Caco-2 (cell line): ENCODE results near the gene WWOX. TPM values are rescaled to one million over a fixed set of nuclear protein-coding genes. Genes with fewer than 3 reads are reported as not detected.
A peak's percentile ranks its signal among the peaks of the same experiment; 100 is the strongest.

Source experiments
- BruUV-seq: library from RNA; stranded (reverse); fragments of 400-500 nt; replicated peaks from 2 replicates; lab custom pipeline; 2021; lab: Mats Ljungman, UMichigan
- CTCF ChIA-PET: fragments of 300-600 bp; sonication (Branson Sonifier 250); formaldehyde crosslinking; loops from one replicate; lab custom pipeline; 2022; ENCODE audit warnings: antibody characterized with exemption; lab: Charles Lee
- POLR2A ChIA-PET: fragments of 300-600 bp; sonication (Branson Sonifier 250); formaldehyde crosslinking; loops from one replicate; lab custom pipeline; 2022; ENCODE audit warnings: antibody characterized with exemption; lab: Charles Lee
- DNase-seq, 2 experiments: peaks; one replicate each; pipeline versions ENCODE4 v3.0.0 to v3.0.0-alpha.2; 2020 to 2022
- H3K27me3 ChIP-seq: replicated peaks from 2 replicates; pipeline ENCODE4 v1.6.0; 2011; ENCODE audit warnings: low read length; ENCODE audit not compliant: control insufficient read depth, insufficient read depth
- H3K36me3 ChIP-seq: 2 replicates; pipeline ENCODE4 v1.5.1; 2011; ENCODE audit warnings: low read length; ENCODE audit not compliant: control insufficient read depth, insufficient read depth
- H3K4me1 ChIP-seq: fragments of 250-450 bp; sonication (Bioruptor Pico); 2 replicates; pipeline ENCODE4 v1.5.1; 2020; ENCODE audit warnings: mild to moderate bottlenecking
- H3K4me3 ChIP-seq: 2 replicates; pipeline ENCODE4 v1.5.1; 2011; ENCODE audit warnings: low read depth, mild to moderate bottlenecking, control low read depth, low read length
- H3K9me3 ChIP-seq: fragments of 250-450 bp; sonication (Bioruptor Pico); 2 replicates; pipeline ENCODE4 v1.5.1; 2020; ENCODE audit warnings: mild to moderate bottlenecking, moderate library complexity
- H3K27ac Mint-ChIP-seq: one replicate; pipeline ENCODE4 v1.8.0; 2022; ENCODE audit warnings: mixed read lengths; ENCODE audit not compliant: unreplicated experiment
- H3K27me3 Mint-ChIP-seq: one replicate; pipeline ENCODE4 v1.8.0; 2022; ENCODE audit warnings: mixed read lengths; ENCODE audit not compliant: insufficient read depth, unreplicated experiment
- H3K36me3 Mint-ChIP-seq: one replicate; pipeline ENCODE4 v1.8.0; 2022; ENCODE audit warnings: mild to moderate bottlenecking, mixed read lengths; ENCODE audit not compliant: insufficient read depth, unreplicated experiment
- H3K4me1 Mint-ChIP-seq: one replicate; pipeline ENCODE4 v1.8.0; 2022; ENCODE audit warnings: low read depth, mixed read lengths; ENCODE audit not compliant: unreplicated experiment
- H3K4me3 Mint-ChIP-seq: one replicate; pipeline ENCODE4 v1.8.0; 2022; ENCODE audit warnings: mild to moderate bottlenecking, moderate library complexity, mixed read lengths; ENCODE audit not compliant: unreplicated experiment
- H3K9me3 Mint-ChIP-seq: one replicate; pipeline ENCODE4 v1.8.0; 2022; ENCODE audit warnings: mixed read lengths; ENCODE audit not compliant: unreplicated experiment
- CTCF ChIP-seq, 2 experiments: fragments of 200-600 bp in 1 of 2; IDR thresholded peaks; 1 replicate in 1 of 2; 2 replicates in 1 of 2; pipeline versions ENCODE4 v1.5.1 to v1.8.0; 2011 to 2022; ENCODE audit warnings: antibody characterized with exemption in 1 of 2, control low read depth in 1 of 2, inconsistent platforms in 1 of 2, low read depth in 1 of 2, low read length in 1 of 2, mild to moderate bottlenecking in 1 of 2, moderate library complexity in 1 of 2; ENCODE audit not compliant: insufficient read depth in 1 of 2, severe bottlenecking in 1 of 2, unreplicated experiment in 1 of 2
- intact Hi-C: fragments of 100-400 bp; cut with micrococcal nuclease; formaldehyde crosslinking; loops from one replicate; pipeline ENCODE4 v1.10.0; 2022; ENCODE audit not compliant: unreplicated experiment
- total RNA-seq: library from RNA; stranded (reverse); gene quantifications from 2 replicates; pipeline ENCODE4 v1.2.3, GENCODE V29; 2022

Gene WWOX
- total RNA-seq, 1 experiment from 2014 or later: 45.0 TPM

- H3K27me3 Mint-ChIP-seq: no peaks in the 10 kb centered on the region
- peaks cover 28% of the 10 kb centered on the region for H3K9me3 Mint-ChIP-seq
- CTCF ChIA-PET: interaction anchor here (0.6 to 1.0 kb wide), 3 partner anchors 20 to 1910 kb away, joined by 3 to 4 read pairs (median 4); no protein-coding TSS in a partner anchor
- H3K27ac Mint-ChIP-seq: peak overlapping the region; percentile 45
- Histone ChIP-seq H3K36me3 (no peaks in the 10 kb centered on the region; the same call in 1 of the 2 replicates), H3K9me3 (no peaks in the 10 kb centered on the region), H3K4me1 (peaks cover 25% of the 10 kb centered on the region), H3K4me3 (no peak overlapping the region), H3K27me3 (no peaks in the 10 kb centered on the region)
- POLR2A ChIA-PET: interaction anchor here (0.7 kb wide), 4 partner anchors 224 to 1811 kb away, joined by 3 to 9 read pairs (median 4); no protein-coding TSS in a partner anchor
- no peak for TF ChIP-seq CTCF (IDR thresholded peaks at IDR 0.05; ENCODE audit: insufficient read depth in 1 of 2, low read depth in 1 of 2, low read length in 1 of 2, severe bottlenecking in 1 of 2, unreplicated experiment in 1 of 2)
- peaks cover 17% of the 10 kb centered on the region for H3K4me1 Mint-ChIP-seq
- intact Hi-C loops: loop anchor here (1.0 kb wide), 1 partner anchor 256 kb away; no protein-coding TSS in a partner anchor
- H3K36me3 Mint-ChIP-seq: peaks cover 6% of the 10 kb centered on the region
- DNase-seq: peak; percentile 49 to 54
- BruUV-seq: no TSS peak
- peak overlapping the region; percentile 8 for H3K4me3 Mint-ChIP-seq
Observed at GRCh38 chr16:78500659-78501270, 401.3 kb downstream of the WWOX start.

- BruUV-seq: no TSS peak
- no peak overlapping the region for H3K4me3 ChIP-seq
- ChIA-PET CTCF (no interaction called here), POLR2A (interaction anchor here (0.7 kb wide), 2 partner anchors 267 to 290 kb away, joined by 3 to 9 read pairs; no protein-coding TSS in a partner anchor)
- peaks cover 18% of the 10 kb centered on the region for H3K9me3 Mint-ChIP-seq
- DNase-seq: no peak
- peaks cover 6% of the 10 kb centered on the region for H3K36me3 Mint-ChIP-seq
- no peaks in the 10 kb centered on the region for H3K27me3 Mint-ChIP-seq
- no peak overlapping the region for H3K4me3 Mint-ChIP-seq
- no peak for TF ChIP-seq CTCF (IDR thresholded peaks at IDR 0.05; ENCODE audit: insufficient read depth in 1 of 2, low read depth in 1 of 2, low read length in 1 of 2, severe bottlenecking in 1 of 2, unreplicated experiment in 1 of 2)
- peaks cover 26% of the 10 kb centered on the region for H3K4me1 Mint-ChIP-seq
- H3K36me3 ChIP-seq: no peaks in the 10 kb centered on the region; the same call in 1 of the 2 replicates
- H3K27ac Mint-ChIP-seq: peak overlapping the region; percentile 45
- no peaks in the 10 kb centered on the region for H3K27me3 ChIP-seq
- intact Hi-C loops: loop anchor here (1.0 to 2.0 kb wide), 4 partner anchors 257 to 545 kb away; no protein-coding TSS in a partner anchor
- no peaks in the 10 kb centered on the region for H3K9me3 ChIP-seq
- H3K4me1 ChIP-seq: peaks cover 29% of the 10 kb centered on the region
Observed at GRCh38 chr16:78501744-78502143, 402.3 kb downstream of the WWOX start.

GRCh38 chr16:78502812-78503350 lies 403.4 kb downstream of the WWOX start:
- BruUV-seq: no TSS peak
- H3K4me3 Mint-ChIP-seq: no peak overlapping the region
- H3K9me3 ChIP-seq: no peaks in the 10 kb centered on the region
- peaks cover 29% of the 10 kb centered on the region for H3K4me1 ChIP-seq
- H3K27me3 ChIP-seq: no peaks in the 10 kb centered on the region
- H3K36me3 Mint-ChIP-seq: peaks cover 6% of the 10 kb centered on the region
- ChIA-PET POLR2A (no interaction called here), CTCF (interaction anchor here (0.8 kb wide), 1 partner anchor 263 kb away, joined by 3 read pairs; no protein-coding TSS in a partner anchor)
- no peak for DNase-seq
- H3K9me3 Mint-ChIP-seq: peaks cover 16% of the 10 kb centered on the region
- peaks cover 26% of the 10 kb centered on the region for H3K4me1 Mint-ChIP-seq
- H3K4me3 ChIP-seq: no peak overlapping the region
- H3K27me3 Mint-ChIP-seq: no peaks in the 10 kb centered on the region
- no peak overlapping the region for H3K27ac Mint-ChIP-seq
- intact Hi-C loops: loop anchor here (2.0 kb wide), 3 partner anchors 268 to 544 kb away; no protein-coding TSS in a partner anchor
- TF ChIP-seq CTCF (IDR thresholded peaks at IDR 0.05; ENCODE audit: insufficient read depth in 1 of 2, low read depth in 1 of 2, low read length in 1 of 2, severe bottlenecking in 1 of 2, unreplicated experiment in 1 of 2): no peak
- H3K36me3 ChIP-seq: no peaks in the 10 kb centered on the region
